ENCODE results near the gene PAN2. TPM values are rescaled to one million over a fixed set of nuclear protein-coding genes. Genes with fewer than 3 reads are reported as not detected.
A peak's percentile ranks its signal among the peaks of the same experiment; 100 is the strongest.

PAN2 gene
- total and polyA plus RNA-seq, 4 donors: 6.1 to 83.5 (median 56.7) TPM

DNA sequence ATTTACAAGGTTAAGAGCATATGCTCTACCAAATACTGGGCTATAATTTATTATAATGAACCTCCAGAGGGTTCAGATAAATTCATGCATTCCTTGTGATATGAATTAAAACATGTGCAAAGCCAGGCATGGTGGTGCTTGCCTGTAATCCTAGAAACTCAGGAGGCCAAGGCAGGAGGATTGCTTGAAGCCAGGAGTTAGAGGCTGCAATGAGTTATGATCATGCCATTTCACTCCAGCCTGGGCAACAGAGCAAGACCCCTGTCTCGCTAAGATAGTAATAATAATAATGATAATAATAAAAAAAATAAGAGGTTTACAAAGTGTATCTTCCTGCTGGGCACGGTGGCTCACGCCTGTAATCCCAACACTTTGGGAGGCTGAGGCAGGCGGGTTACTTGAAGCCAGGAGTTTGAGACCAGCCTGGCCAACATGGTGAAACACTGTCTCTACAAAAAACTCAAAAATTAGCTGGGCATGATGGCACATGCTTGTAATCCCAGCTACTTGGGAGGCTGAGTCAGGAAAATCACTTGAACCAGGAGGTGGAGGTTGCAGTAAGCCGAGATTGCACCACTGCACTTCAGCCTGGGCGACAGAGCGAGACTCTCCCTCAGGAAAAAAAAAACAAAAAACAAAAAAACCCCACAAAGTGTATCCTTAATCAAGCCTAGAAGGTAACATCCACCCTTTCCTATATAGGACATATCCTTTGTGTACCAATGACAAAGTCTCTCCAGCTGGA, 26.4 kb downstream of the PAN2 start:
- Histone ChIP-seq H3K4me1 (ENCODE audit: control insufficient read depth in 1 of 2, insufficient read depth in 2 of 2, low read length in 2 of 2) (no peaks in the 10 kb centered on the region), H3K27me3 (ENCODE audit: control insufficient read depth in 1 of 2, insufficient read depth in 2 of 2, low read length in 1 of 2) (no peaks in the 10 kb centered on the region), H3K36me3 (ENCODE audit: control insufficient read depth in 1 of 2, insufficient read depth in 2 of 2, low read length in 1 of 2) (peaks cover 2 to 6% of the 10 kb centered on the region in 2 donors), H3K27ac (ENCODE audit: low read depth in 1 of 2, low read length in 2 of 2) (no peak overlapping the region), H3K4me3 (ENCODE audit: low read length in 2 of 2) (no peak overlapping the region), H3K9me3 (ENCODE audit: control insufficient read depth, low read length) (no peaks in the 10 kb centered on the region)
- DNase-seq (no peak), ATAC-seq (ENCODE audit: low FRiP score) (no peak)
- intact Hi-C loops (cut with DNase I): no loop called here
- WGBS, 2 donors: 91 to 92% methylated on average over 7 of the region's 7 CpGs

DNA sequence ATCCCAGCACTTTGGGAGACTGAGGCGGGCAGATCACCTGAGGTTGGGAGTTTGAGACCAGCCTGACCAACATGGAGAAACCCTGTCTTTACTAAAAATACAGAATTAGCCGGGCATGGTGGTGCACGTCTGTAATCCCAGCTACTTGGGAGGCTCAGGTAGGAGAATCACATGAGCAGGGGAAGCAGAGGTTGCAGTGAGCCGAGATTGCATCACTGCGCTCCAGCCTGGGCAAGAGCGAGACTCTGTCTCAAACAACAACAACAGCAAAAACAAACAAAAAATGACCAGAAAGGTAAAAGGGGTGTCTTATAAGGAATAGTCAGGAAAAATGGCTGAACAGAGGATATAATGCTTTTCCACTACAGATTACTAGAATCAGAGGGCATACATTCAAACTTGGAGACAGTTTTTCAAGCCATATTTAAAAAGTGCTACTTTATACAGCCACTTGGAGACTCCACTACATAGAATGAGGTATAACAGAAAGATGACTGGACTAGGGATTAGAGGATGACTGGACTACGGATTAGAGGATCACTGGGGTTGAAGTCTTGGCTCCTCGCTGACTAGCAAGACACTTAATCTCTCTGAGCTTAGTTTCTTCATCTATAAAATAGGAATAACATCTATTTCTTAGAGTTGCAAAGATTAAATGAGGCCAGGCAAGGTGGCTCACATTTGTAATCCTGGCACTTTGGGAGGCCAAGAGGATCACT, 28.8 kb downstream of the PAN2 start:
- H3K9me3 ChIP-seq (ENCODE audit: control insufficient read depth, low read length): no peaks in the 10 kb centered on the region
- intact Hi-C loops (cut with DNase I): no loop called here
- no peaks in the 10 kb centered on the region for H3K27me3 ChIP-seq (ENCODE audit: control insufficient read depth in 1 of 2, insufficient read depth in 2 of 2, low read length in 1 of 2)
- no peaks in the 10 kb centered on the region for H3K4me1 ChIP-seq (ENCODE audit: control insufficient read depth in 1 of 2, insufficient read depth in 2 of 2, low read length in 2 of 2)
- H3K4me3 ChIP-seq (ENCODE audit: low read length in 2 of 2): no peak overlapping the region
- peaks cover 2 to 6% of the 10 kb centered on the region in 2 donors for H3K36me3 ChIP-seq (ENCODE audit: control insufficient read depth in 1 of 2, insufficient read depth in 2 of 2, low read length in 1 of 2)
- DNase-seq (no peak), ATAC-seq (ENCODE audit: low FRiP score) (no peak)
- no peak overlapping the region for H3K27ac ChIP-seq (ENCODE audit: low read depth in 1 of 2, low read length in 2 of 2)
- 88 to 89% methylated on average over 8 of the region's 8 CpGs for WGBS, 2 donors

DNA sequence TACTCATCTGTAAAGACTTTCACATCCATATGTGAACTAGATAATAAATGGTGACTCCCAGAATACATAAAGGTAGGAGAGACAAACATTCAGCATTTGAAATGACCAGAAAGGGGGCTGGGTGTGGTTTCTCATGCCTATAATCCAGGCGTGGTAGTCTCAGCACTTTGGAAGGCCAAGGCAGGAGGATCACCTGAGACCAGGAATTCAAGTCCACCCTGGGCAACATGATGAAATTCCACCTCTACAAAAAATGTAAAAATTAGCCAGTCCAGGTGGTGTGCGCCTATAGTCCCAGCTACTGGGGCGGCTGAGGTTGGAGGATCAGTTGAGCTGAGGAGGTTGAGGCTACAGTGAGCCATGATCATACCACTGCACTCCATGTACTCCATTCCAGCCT, 29.5 kb downstream of the PAN2 start:
- WGBS, 2 donors: 92 to 94% methylated on average over 3 of the region's 3 CpGs
- intact Hi-C loops (cut with DNase I): no loop called here
- Histone ChIP-seq H3K4me3 (ENCODE audit: low read length in 2 of 2) (no peak overlapping the region), H3K36me3 (ENCODE audit: control insufficient read depth in 1 of 2, insufficient read depth in 2 of 2, low read length in 1 of 2) (peaks cover 0 to 2% of the 10 kb centered on the region in 2 donors), H3K4me1 (ENCODE audit: control insufficient read depth in 1 of 2, insufficient read depth in 2 of 2, low read length in 2 of 2) (no peaks in the 10 kb centered on the region), H3K27ac (ENCODE audit: low read depth in 1 of 2, low read length in 2 of 2) (no peak overlapping the region), H3K27me3 (ENCODE audit: control insufficient read depth in 1 of 2, insufficient read depth in 2 of 2, low read length in 1 of 2) (no peaks in the 10 kb centered on the region), H3K9me3 (ENCODE audit: control insufficient read depth, low read length) (no peaks in the 10 kb centered on the region)
- DNase-seq (no peak), ATAC-seq (ENCODE audit: low FRiP score) (no peak)

DNA sequence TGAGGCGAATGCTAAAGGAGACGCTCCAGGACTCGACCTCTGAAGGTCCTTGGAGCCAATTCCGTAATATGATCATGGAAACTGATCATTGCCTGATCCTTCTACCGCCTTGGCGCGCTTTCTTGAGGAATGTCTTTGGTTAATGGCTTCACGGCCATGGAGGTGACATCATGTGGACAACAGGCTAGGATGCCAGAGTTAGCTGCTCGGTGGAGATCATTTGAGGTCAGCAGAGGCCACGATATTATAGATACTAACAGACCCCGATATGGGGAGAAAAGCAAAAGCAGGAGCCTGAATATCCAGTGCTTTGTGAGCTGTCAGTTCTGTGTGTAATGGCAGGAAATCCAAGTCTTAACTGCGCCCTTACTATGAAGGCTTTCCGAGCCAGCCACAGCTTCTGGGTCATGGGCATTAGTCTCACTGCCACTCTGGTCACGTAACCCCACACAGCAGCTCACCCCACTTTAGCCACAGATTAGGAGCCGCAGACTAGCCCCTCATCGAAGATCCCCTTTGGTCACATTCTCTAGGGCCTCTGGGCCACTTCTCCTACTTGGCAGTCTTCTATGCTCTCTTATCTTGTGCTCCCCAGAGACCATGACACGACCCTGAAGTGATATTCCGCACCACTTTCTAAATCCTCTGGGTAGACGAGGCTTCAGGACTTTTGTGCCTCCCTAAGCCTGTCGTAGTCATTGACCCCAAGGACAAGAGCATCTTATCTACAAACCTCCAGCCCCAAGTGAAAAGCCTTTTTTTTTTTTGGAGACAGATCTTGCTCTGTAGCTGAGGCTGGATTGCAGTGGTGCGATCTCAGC, 32.9 kb downstream of the PAN2 start:
- 23 to 29% methylated on average over 21 of the region's 21 CpGs for WGBS, 2 donors
- peaks cover 0 to 1% of the 10 kb centered on the region in 2 donors for H3K4me1 ChIP-seq (ENCODE audit: control insufficient read depth in 1 of 2, insufficient read depth in 2 of 2, low read length in 2 of 2)
- DNase-seq: peak in 1 of 2 donors; percentile 76
- peak overlapping the region; percentile 20 to 54 for H3K4me3 ChIP-seq (ENCODE audit: low read length in 2 of 2)
- ATAC-seq (ENCODE audit: low FRiP score): peak; percentile 61
- peak overlapping the region; percentile 62 to 95 for H3K27ac ChIP-seq (ENCODE audit: low read depth in 1 of 2, low read length in 2 of 2)
- H3K9me3 ChIP-seq (ENCODE audit: control insufficient read depth, low read length): no peaks in the 10 kb centered on the region
- intact Hi-C loops (cut with DNase I): loop anchor here in 1 of 2 donors (2.0 kb wide), 2 partner anchors 14 to 76 kb away; partner anchors contain the start of genes CNPY2 and NABP2
- peaks cover 0 to 2% of the 10 kb centered on the region in 2 donors for H3K36me3 ChIP-seq (ENCODE audit: control insufficient read depth in 1 of 2, insufficient read depth in 2 of 2, low read length in 1 of 2)
- no peaks in the 10 kb centered on the region for H3K27me3 ChIP-seq (ENCODE audit: control insufficient read depth in 1 of 2, insufficient read depth in 2 of 2, low read length in 1 of 2)

DNA sequence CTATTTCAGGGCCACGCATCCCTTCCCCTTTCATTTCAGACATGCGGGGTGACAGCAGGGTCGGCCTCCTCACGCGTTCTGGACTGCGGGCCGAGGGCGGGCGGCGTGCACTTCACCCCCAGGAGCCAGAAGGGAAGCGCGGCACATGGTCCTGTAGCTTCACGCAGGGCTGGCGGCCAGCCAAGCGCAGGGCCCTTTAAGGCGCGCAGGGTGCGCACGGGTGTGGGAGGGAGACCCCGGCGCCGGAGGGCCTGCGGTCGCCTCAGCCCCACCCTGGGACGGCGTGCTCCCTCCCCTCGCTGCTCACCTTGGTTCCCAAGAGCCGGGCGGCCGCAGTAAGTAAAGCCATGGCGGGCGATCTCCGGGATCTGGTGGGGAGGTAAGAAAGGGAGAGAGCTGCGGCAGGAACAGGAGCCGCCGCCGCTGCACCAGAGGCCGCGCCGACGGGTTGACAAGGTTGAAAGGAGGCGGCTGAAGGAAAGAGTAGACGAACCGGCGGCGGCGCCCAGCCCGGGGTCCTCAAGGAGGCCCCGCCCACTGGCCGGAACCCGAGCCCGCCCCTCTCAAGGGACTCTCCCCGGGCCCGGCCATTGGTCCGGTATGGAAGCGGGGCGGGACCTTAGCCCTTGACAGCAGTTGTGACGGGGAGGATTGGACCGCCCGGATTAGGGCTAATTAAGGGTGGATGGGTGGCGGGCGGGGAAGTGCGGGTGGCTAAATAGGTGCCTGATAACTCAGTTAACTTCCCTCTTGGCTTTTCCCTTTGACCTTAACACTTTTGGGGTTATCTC, 33.8 kb downstream of the PAN2 start, which contains the start of gene CS:
TSS of gene CS (minus strand) at position 478 of the 791 bp plus-strand sequence. CDS start at position 349, 129 bp downstream.
- peak; percentile 99 for ATAC-seq (ENCODE audit: low FRiP score)
- H3K4me3 ChIP-seq (ENCODE audit: low read length in 2 of 2): peak within 1 kb of the TSS; percentile 66 to 71
- H3K9me3 ChIP-seq (ENCODE audit: control insufficient read depth, low read length): no peaks in the 10 kb centered on the region
- peaks cover 0 to 2% of the 10 kb centered on the region in 2 donors for H3K4me1 ChIP-seq (ENCODE audit: control insufficient read depth in 1 of 2, insufficient read depth in 2 of 2, low read length in 2 of 2)
- DNase-seq: peak; percentile 99 to 100
- H3K36me3 ChIP-seq (ENCODE audit: control insufficient read depth in 1 of 2, insufficient read depth in 2 of 2, low read length in 1 of 2): peaks cover 0 to under 1% of the 10 kb centered on the region in 2 donors
- H3K27me3 ChIP-seq (ENCODE audit: control insufficient read depth in 1 of 2, insufficient read depth in 2 of 2, low read length in 1 of 2): no peaks in the 10 kb centered on the region
- peak within 1 kb of the TSS; percentile 62 to 95 for H3K27ac ChIP-seq (ENCODE audit: low read depth in 1 of 2, low read length in 2 of 2)
- WGBS, 2 donors: 0 to 1% methylated on average over 63 of the region's 63 CpGs
- intact Hi-C loops (cut with DNase I): loop anchor here in 1 of 2 donors (2.0 kb wide), 2 partner anchors 15 to 75 kb away; partner anchors contain the start of genes CNPY2 and NABP2

DNA sequence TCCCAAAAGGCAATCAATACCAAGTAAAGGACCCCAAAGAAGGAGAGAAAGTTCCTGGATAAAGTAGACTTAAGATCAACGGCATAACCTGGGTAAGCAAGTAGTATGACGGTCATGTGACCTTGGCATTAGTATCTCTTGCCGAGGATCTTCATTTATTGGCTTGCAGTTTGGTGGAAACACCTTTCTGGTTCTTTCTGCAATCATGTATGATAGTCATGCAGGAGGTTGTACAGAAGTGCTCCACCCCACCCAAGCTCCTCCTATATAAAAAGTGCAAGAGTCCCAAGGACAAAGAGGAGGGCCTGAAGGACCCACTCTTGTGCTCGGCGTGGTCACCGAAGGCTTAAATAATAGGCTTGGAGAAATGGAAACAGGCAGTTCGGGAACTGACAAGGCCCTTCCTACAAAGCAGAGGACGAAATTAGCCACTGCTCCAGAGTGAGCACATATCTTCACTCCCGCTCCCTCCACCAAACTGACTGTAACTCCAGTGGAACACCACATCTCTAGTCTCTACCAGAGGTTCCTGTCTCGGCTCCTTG, 34.4 kb downstream of the PAN2 start:
- DNase-seq: no peak
- peak overlapping the region; percentile 9 to 89 for H3K27ac ChIP-seq (ENCODE audit: low read depth in 1 of 2, low read length in 2 of 2)
- intact Hi-C loops (cut with DNase I): no loop called here
- no peaks in the 10 kb centered on the region for H3K36me3 ChIP-seq (ENCODE audit: control insufficient read depth in 1 of 2, insufficient read depth in 2 of 2, low read length in 1 of 2)
- H3K4me3 ChIP-seq (ENCODE audit: low read length in 2 of 2): peak overlapping the region; percentile 66 to 71
- no peaks in the 10 kb centered on the region for H3K9me3 ChIP-seq (ENCODE audit: control insufficient read depth, low read length)
- no peak for ATAC-seq (ENCODE audit: low FRiP score)
- WGBS, 2 donors: 1% methylated on average over 10 of the region's 10 CpGs
- H3K4me1 ChIP-seq (ENCODE audit: control insufficient read depth in 1 of 2, insufficient read depth in 2 of 2, low read length in 2 of 2): peaks cover 0 to 2% of the 10 kb centered on the region in 2 donors
- H3K27me3 ChIP-seq (ENCODE audit: control insufficient read depth in 1 of 2, insufficient read depth in 2 of 2, low read length in 1 of 2): no peaks in the 10 kb centered on the region

DNA sequence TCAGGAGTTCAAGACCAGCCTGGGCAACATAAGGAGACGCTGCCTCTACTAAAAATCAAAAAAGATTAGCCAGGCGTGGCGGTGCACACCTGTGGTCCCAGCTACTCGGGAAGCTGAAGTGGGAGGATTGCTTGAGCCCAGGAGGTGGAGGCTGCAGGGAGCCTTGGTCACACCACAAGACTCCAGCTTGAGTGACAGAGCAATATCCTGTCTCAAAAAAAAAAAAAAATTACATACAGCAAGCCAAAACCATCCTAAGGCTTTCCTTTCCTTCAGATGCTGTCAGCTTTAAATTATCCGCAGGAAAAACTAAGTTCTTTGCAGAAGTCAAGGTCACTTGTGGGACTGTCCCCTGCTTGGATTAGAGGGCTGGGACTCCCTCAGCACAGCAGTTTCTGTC, 35.0 kb downstream of the PAN2 start:
- intact Hi-C loops (cut with DNase I): no loop called here
- ATAC-seq (ENCODE audit: low FRiP score) (no peak), DNase-seq (no peak)
- Histone ChIP-seq H3K36me3 (ENCODE audit: control insufficient read depth in 1 of 2, insufficient read depth in 2 of 2, low read length in 1 of 2) (no peaks in the 10 kb centered on the region), H3K27me3 (ENCODE audit: control insufficient read depth in 1 of 2, insufficient read depth in 2 of 2, low read length in 1 of 2) (no peaks in the 10 kb centered on the region), H3K4me1 (ENCODE audit: control insufficient read depth in 1 of 2, insufficient read depth in 2 of 2, low read length in 2 of 2) (peaks cover 0 to 2% of the 10 kb centered on the region in 2 donors), H3K9me3 (ENCODE audit: control insufficient read depth, low read length) (no peaks in the 10 kb centered on the region), H3K27ac (ENCODE audit: low read depth in 1 of 2, low read length in 2 of 2) (no peak overlapping the region), H3K4me3 (ENCODE audit: low read length in 2 of 2) (no peak overlapping the region)
- 73 to 74% methylated on average over 5 of the region's 5 CpGs for WGBS, 2 donors

All from aorta (tissue), 5 donors.